ENCODE data around the gene DPYSL5. TPM values are rescaled to one million over a fixed set of nuclear protein-coding genes. Genes with fewer than 3 reads are reported as not detected.

Gene DPYSL5
- total and polyA plus RNA-seq, 10 of the 15 experiments (the other 5 are each of a cell fraction or from before 2014, with no cell fraction given), result not detected

DNA sequence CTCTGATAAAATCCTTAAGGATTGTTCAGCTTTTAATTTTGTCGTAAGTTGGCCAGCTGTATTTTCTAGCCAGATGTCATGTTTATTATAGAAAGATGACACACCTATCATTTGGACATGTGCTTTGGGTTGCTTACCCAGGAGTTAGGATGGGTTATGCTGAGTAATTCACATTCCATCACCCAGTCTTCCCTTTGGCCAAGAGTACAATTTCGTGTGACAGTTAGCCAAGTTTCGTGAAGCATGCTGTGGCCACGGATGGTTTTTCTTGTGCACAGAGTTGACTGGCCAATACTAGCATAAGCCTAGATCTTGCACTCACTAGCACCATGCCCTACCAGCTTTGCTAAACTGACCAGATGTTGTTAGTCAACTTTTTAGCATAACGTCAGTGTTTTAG lies 128.3 kb downstream of the DPYSL5 start:
- POLR2A ChIA-PET, result no interaction called here
- H3K9ac ChIP-seq (ENCODE audit: control insufficient read depth, insufficient read depth, low read length), result no peak overlapping the region
- no peaks in the 10 kb centered on the region for H3K4me1 ChIP-seq (ENCODE audit: control insufficient read depth, insufficient read depth, low read length)
- SMC1A ChIA-PET (ENCODE audit: uncharacterized antibody, unreplicated experiment), result interaction anchor here (1.7 to 1.9 kb wide), 2 partner anchors 14 to 40 kb away, joined by 6 to 7 read pairs; no protein-coding TSS in a partner anchor
- WGBS (ENCODE audit: insufficient coverage, insufficient replicate concordance, low lambda C conversion rate, missing lambda C conversion rate), result 26% methylated on average over 5 of the region's 5 CpGs
- intact Hi-C loops (cut with micrococcal nuclease; ENCODE audit: unreplicated experiment) (no loop called here), in situ Hi-C loops (cut with MboI) (no loop called here)
- no peaks in the 10 kb centered on the region for H3K79me2 ChIP-seq (ENCODE audit: control insufficient read depth, insufficient read depth, low read length)
- CTCF ChIA-PET, result interaction anchor here (1.0 to 1.5 kb wide), 4 partner anchors 9 to 40 kb away, joined by 3 to 7 read pairs (median 4); no protein-coding TSS in a partner anchor
- H3K27me3 ChIP-seq (replicated peaks in 1 of 2; ENCODE audit: control insufficient read depth in 2 of 2, insufficient read depth in 2 of 2, low read length in 1 of 2), result peaks cover 0 to 4% of the 10 kb centered on the region in 2 experiments
- DNase-seq (ENCODE audit: low read depth, low spot score) (no peak), FAIRE-seq (no peak), ATAC-seq (no peak)
- no peak overlapping the region for H2AFZ ChIP-seq (ENCODE audit: control insufficient read depth, low read depth, low read length)
- BruUV-seq (replicated peaks), result no TSS peak
- H3K36me3 ChIP-seq (ENCODE audit: control insufficient read depth in 2 of 2, insufficient read depth in 2 of 2, low read length in 1 of 2), result no peaks in the 10 kb centered on the region
- TF ChIP-seq HDAC6 (IDR thresholded peaks at IDR 0.05; ENCODE audit: unreplicated experiment), result no peak
- no peak for TF ChIP-seq CHD2 (IDR thresholded peaks at IDR 0.05; ENCODE audit: borderline replicate concordance, low read depth, low read length)
- no peak for TF ChIP-seq MXI1 (IDR thresholded peaks at IDR 0.05; ENCODE audit: low read depth, low read length)
- no peak for TF ChIP-seq BHLHE40 (IDR thresholded peaks at IDR 0.05; ENCODE audit: borderline replicate concordance in 1 of 2, low read depth in 2 of 2, low read length in 1 of 2)
- no peak for TF ChIP-seq HDAC2 (IDR thresholded peaks at IDR 0.05)
- no peak for TF ChIP-seq GATAD2B (conservative IDR thresholded peaks at IDR 0.05; ENCODE audit: low read depth)
- TF ChIP-seq, protein P1, sequence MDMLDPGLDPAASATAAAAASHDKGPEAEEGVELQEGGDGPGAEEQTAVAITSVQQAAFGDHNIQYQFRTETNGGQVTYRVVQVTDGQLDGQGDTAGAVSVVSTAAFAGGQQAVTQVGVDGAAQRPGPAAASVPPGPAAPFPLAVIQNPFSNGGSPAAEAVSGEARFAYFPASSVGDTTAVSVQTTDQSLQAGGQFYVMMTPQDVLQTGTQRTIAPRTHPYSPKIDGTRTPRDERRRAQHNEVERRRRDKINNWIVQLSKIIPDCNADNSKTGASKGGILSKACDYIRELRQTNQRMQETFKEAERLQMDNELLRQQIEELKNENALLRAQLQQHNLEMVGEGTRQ (IDR thresholded peaks at IDR 0.05; ENCODE audit: borderline replicate concordance, low read depth, low read length), result no peak
- no peak for TF ChIP-seq NRF1 (conservative IDR thresholded peaks at IDR 0.05; ENCODE audit: low read depth, low read length)
- no peak for TF ChIP-seq IKZF2 (IDR thresholded peaks at IDR 0.05)
- H3K27ac ChIP-seq (ENCODE audit: control insufficient read depth, insufficient read depth), result no peak overlapping the region
- no peak overlapping the region for H3K4me3 ChIP-seq
- no peaks in the 10 kb centered on the region for H4K20me1 ChIP-seq (ENCODE audit: control insufficient read depth, insufficient read depth)
- RAD21 ChIA-PET (ENCODE audit: unreplicated experiment), result interaction anchor here (0.8 to 1.7 kb wide), 2 partner anchors 14 to 19 kb away, joined by 3 to 6 read pairs; no protein-coding TSS in a partner anchor
- H3K4me2 ChIP-seq (ENCODE audit: control insufficient read depth, insufficient read depth), result no peak overlapping the region
- no peaks in the 10 kb centered on the region for H3K9me3 ChIP-seq (replicated peaks; ENCODE audit: control insufficient read depth, insufficient read depth, low read length)

Measured in GM12878 (cell line).